Gastrocnemius medialis (tissue), 4 donors: ENCODE results near the gene PIK3IP1.

Experiments used
- POLR2A ChIP-seq, 2 donors: fragments of 450-650 bp; IDR thresholded peaks; one replicate each; pipeline ENCODE4 v1.6.1; 2017; ENCODE audit warnings: antibody characterized with exemption in 2 of 2, mild to moderate bottlenecking in 2 of 2, moderate library complexity in 2 of 2
- TF ChIP-seq, protein P1 (sequence below), 5 experiments: fragments of 450-650 bp in 3 of 5; fragments of 200-600 bp in 2 of 5; sonication (generic) in 2 of 5; IDR thresholded peaks in 4 of 5; conservative IDR thresholded peaks in 1 of 5; 1 replicate in 4 of 5; 2 replicates in 1 of 5; pipeline ENCODE4 v1.5.1; 2016 to 2019; ENCODE audit warnings: antibody characterized with exemption in 5 of 5, mild to moderate bottlenecking in 3 of 5, moderate library complexity in 3 of 5

GRCh38 chr22:31289344-31289743 is 2.9 kb downstream of the PIK3IP1 start:
- TF ChIP-seq POLR2A (IDR thresholded peaks at IDR 0.05): no peak
- TF ChIP-seq, protein P1, sequence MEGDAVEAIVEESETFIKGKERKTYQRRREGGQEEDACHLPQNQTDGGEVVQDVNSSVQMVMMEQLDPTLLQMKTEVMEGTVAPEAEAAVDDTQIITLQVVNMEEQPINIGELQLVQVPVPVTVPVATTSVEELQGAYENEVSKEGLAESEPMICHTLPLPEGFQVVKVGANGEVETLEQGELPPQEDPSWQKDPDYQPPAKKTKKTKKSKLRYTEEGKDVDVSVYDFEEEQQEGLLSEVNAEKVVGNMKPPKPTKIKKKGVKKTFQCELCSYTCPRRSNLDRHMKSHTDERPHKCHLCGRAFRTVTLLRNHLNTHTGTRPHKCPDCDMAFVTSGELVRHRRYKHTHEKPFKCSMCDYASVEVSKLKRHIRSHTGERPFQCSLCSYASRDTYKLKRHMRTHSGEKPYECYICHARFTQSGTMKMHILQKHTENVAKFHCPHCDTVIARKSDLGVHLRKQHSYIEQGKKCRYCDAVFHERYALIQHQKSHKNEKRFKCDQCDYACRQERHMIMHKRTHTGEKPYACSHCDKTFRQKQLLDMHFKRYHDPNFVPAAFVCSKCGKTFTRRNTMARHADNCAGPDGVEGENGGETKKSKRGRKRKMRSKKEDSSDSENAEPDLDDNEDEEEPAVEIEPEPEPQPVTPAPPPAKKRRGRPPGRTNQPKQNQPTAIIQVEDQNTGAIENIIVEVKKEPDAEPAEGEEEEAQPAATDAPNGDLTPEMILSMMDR (IDR thresholded peaks at IDR 0.05 in 4 of 5, conservative IDR thresholded peaks at IDR 0.05 in 1 of 5): no peak
